HEK293 (cell line): Measurements from ENCODE around the gene CBR1.

ENCODE experiments used
- CTCF ChIA-PET: fragments of 350-600 bp; formaldehyde crosslinking; extraction: SDS; loops from one replicate; lab custom pipeline; 2021; ENCODE audit warnings: antibody characterized with exemption; lab: Yijun Ruan, JAX
- POLR2A ChIA-PET: fragments of 300-600 bp; formaldehyde crosslinking; extraction: SDS; loops from one replicate; lab custom pipeline; 2020; ENCODE audit warnings: antibody characterized with exemption, inconsistent platforms; lab: Yijun Ruan, JAX
- H3K27ac ChIP-seq: fragments of 200-500 bp; sonication (Bioruptor generic); 2 replicates; pipeline ENCODE4 v1.5.1; 2014; ENCODE audit warnings: low read depth, low read length, control low read depth, inconsistent platforms; ENCODE audit errors: extremely low read depth
- H3K36me3 ChIP-seq, 2 experiments: fragments of 200-500 bp in 1 of 2; sonication (Bioruptor generic) in 1 of 2; 1 replicate in 1 of 2; 2 replicates in 1 of 2; pipeline ENCODE4 v1.5.1; 2014 to 2017; ENCODE audit warnings: inconsistent platforms in 2 of 2, low read length in 2 of 2; ENCODE audit not compliant: control insufficient read depth in 2 of 2, insufficient read depth in 1 of 2
- H3K4me1 ChIP-seq: fragments of 200-500 bp; sonication (Bioruptor generic); 2 replicates; pipeline ENCODE4 v1.5.1; 2014; ENCODE audit warnings: mild to moderate bottlenecking, low read length, inconsistent platforms; ENCODE audit not compliant: control insufficient read depth, insufficient read depth
- H3K4me3 ChIP-seq: 2 replicates; pipeline ENCODE4 v1.5.1; 2011; ENCODE audit warnings: low read depth, mild to moderate bottlenecking, control low read depth, low read length, moderate library complexity
- H3K9me3 ChIP-seq: fragments of 200-500 bp; sonication (Bioruptor generic); 2 replicates; pipeline ENCODE4 v1.5.1; 2014; ENCODE audit warnings: low read depth, low read length, inconsistent platforms; ENCODE audit not compliant: control insufficient read depth, insufficient read depth
- FEZF1 ChIP-seq: fragments of 450-650 bp; formaldehyde crosslinking; IDR thresholded peaks from 2 replicates; pipeline ENCODE4 v1.5.1; 2016; ENCODE audit warnings: missing biosample characterization, missing genetic modification characterization
- SCRT1 ChIP-seq: fragments of 450-650 bp; formaldehyde crosslinking; IDR thresholded peaks from 2 replicates; pipeline ENCODE4 v1.5.1; 2016; ENCODE audit warnings: missing biosample characterization, missing genetic modification characterization, borderline replicate concordance
- ZFP69B ChIP-seq: fragments of 450-650 bp; formaldehyde crosslinking; IDR thresholded peaks from 2 replicates; pipeline ENCODE4 v1.5.1; 2016; ENCODE audit warnings: missing biosample characterization, missing genetic modification characterization
- ZNF174 ChIP-seq: fragments of 450-650 bp; formaldehyde crosslinking; IDR thresholded peaks from 2 replicates; pipeline ENCODE4 v1.5.0; 2017; ENCODE audit warnings: missing biosample characterization, mild to moderate bottlenecking, missing genetic modification characterization
- ZNF223 ChIP-seq: fragments of 450-650 bp; formaldehyde crosslinking; IDR thresholded peaks from 2 replicates; pipeline ENCODE4 v1.5.1; 2016; ENCODE audit warnings: missing biosample characterization, missing genetic modification characterization
- ZNF248 ChIP-seq: fragments of 450-650 bp; formaldehyde crosslinking; IDR thresholded peaks from 2 replicates; pipeline ENCODE4 v1.5.1; 2017; ENCODE audit warnings: missing biosample characterization, missing genetic modification characterization
- ZNF341 ChIP-seq: fragments of 450-650 bp; formaldehyde crosslinking; IDR thresholded peaks from 2 replicates; pipeline ENCODE4; 2016; ENCODE audit warnings: low read depth, missing biosample characterization, missing genetic modification characterization
- ZNF362 ChIP-seq: fragments of 450-650 bp; formaldehyde crosslinking; IDR thresholded peaks from 2 replicates; pipeline ENCODE4 v1.5.1; 2016; ENCODE audit warnings: missing biosample characterization, missing genetic modification characterization
- ZNF514 ChIP-seq: fragments of 450-650 bp; formaldehyde crosslinking; IDR thresholded peaks from 2 replicates; pipeline ENCODE4 v1.5.1; 2016; ENCODE audit warnings: missing biosample characterization, missing genetic modification characterization
- ZNF549 ChIP-seq: fragments of 450-650 bp; IDR thresholded peaks from 2 replicates; pipeline ENCODE4 v1.5.1; 2018; ENCODE audit warnings: missing biosample characterization, missing genetic modification characterization, mild to moderate bottlenecking, inconsistent platforms, moderate library complexity
- ZNF768 ChIP-seq: fragments of 450-650 bp; formaldehyde crosslinking; IDR thresholded peaks from 2 replicates; pipeline ENCODE4 v1.5.1; 2018; ENCODE audit warnings: missing biosample characterization, mild to moderate bottlenecking, missing genetic modification characterization
- ZSCAN23 ChIP-seq: fragments of 450-650 bp; formaldehyde crosslinking; IDR thresholded peaks from 2 replicates; pipeline ENCODE4 v1.5.1; 2016; ENCODE audit warnings: missing biosample characterization, missing genetic modification characterization
- ZSCAN4 ChIP-seq: fragments of 450-650 bp; formaldehyde crosslinking; IDR thresholded peaks from 2 replicates; pipeline ENCODE4 v1.5.1; 2017; ENCODE audit warnings: missing biosample characterization, missing genetic modification characterization
- TF ChIP-seq, protein P1 (sequence below): fragments of 450-650 bp; formaldehyde crosslinking; conservative IDR thresholded peaks from 2 replicates; pipeline ENCODE4 v1.5.1; 2016; ENCODE audit warnings: low read depth, missing biosample characterization, missing genetic modification characterization
- TF ChIP-seq, protein P2 (sequence below): fragments of 450-650 bp; formaldehyde crosslinking; conservative IDR thresholded peaks from 2 replicates; pipeline ENCODE4 v1.5.1; 2016; ENCODE audit warnings: low read depth, missing biosample characterization, missing genetic modification characterization
- TF ChIP-seq, protein P3 (sequence below): fragments of 450-650 bp; formaldehyde crosslinking; IDR thresholded peaks from 2 replicates; pipeline ENCODE4 v1.5.1; 2016; ENCODE audit warnings: missing biosample characterization, missing genetic modification characterization, borderline replicate concordance

Gene CBR1

DNA sequence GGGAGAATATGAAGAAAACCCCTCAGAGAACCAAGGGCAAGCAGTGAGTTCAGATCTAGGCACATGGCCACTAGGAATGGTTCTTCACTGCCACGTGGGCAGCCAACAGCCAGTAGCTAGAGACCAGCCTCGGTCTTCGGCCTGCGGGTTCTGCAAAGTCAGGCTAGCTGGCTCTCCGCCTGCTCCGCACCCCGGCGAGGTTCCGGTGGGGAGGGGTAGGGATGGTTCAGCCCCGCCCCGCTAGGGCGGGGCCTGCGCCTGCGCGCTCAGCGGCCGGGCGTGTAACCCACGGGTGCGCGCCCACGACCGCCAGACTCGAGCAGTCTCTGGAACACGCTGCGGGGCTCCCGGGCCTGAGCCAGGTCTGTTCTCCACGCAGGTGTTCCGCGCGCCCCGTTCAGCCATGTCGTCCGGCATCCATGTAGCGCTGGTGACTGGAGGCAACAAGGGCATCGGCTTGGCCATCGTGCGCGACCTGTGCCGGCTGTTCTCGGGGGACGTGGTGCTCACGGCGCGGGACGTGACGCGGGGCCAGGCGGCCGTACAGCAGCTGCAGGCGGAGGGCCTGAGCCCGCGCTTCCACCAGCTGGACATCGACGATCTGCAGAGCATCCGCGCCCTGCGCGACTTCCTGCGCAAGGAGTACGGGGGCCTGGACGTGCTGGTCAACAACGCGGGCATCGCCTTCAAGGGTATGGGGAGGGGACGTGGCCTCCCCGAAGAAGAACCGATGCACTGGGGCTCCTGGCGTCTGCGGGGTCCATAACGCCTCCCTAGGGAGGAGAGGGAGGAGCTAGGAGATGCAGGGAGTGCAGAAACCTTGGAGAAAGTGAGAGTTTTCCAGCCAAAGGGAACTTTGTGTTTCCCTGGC is at the start of gene CBR1:
CBR1 (plus strand) TSS at position 312 of the 871 bp plus-strand sequence; CDS start at position 404, 92 bp downstream.
- peak within 1 kb of the TSS; percentile 77 for H3K27ac ChIP-seq
- peaks cover 8 to 28% of the 10 kb centered on the region in 2 experiments; a peak in 2 of 3 replicates for H3K36me3 ChIP-seq
- no peaks in the 10 kb centered on the region for H3K4me1 ChIP-seq
- peak within 1 kb of the TSS; percentile 83 for H3K4me3 ChIP-seq
- no peaks in the 10 kb centered on the region for H3K9me3 ChIP-seq
- POLR2A ChIA-PET: interaction anchor here (0.5 to 2.6 kb wide), 18 partner anchors 8 to 1182 kb away, joined by 3 to 58 read pairs (median 4); partner anchors contain the start of genes CBR3, MORC3 and SETD4
- CTCF ChIA-PET: interaction anchor here (0.6 to 1.9 kb wide), 8 partner anchors 17 to 1711 kb away, joined by 3 to 8 read pairs (median 4); no protein-coding TSS in a partner anchor
- TF ChIP-seq, protein P1, sequence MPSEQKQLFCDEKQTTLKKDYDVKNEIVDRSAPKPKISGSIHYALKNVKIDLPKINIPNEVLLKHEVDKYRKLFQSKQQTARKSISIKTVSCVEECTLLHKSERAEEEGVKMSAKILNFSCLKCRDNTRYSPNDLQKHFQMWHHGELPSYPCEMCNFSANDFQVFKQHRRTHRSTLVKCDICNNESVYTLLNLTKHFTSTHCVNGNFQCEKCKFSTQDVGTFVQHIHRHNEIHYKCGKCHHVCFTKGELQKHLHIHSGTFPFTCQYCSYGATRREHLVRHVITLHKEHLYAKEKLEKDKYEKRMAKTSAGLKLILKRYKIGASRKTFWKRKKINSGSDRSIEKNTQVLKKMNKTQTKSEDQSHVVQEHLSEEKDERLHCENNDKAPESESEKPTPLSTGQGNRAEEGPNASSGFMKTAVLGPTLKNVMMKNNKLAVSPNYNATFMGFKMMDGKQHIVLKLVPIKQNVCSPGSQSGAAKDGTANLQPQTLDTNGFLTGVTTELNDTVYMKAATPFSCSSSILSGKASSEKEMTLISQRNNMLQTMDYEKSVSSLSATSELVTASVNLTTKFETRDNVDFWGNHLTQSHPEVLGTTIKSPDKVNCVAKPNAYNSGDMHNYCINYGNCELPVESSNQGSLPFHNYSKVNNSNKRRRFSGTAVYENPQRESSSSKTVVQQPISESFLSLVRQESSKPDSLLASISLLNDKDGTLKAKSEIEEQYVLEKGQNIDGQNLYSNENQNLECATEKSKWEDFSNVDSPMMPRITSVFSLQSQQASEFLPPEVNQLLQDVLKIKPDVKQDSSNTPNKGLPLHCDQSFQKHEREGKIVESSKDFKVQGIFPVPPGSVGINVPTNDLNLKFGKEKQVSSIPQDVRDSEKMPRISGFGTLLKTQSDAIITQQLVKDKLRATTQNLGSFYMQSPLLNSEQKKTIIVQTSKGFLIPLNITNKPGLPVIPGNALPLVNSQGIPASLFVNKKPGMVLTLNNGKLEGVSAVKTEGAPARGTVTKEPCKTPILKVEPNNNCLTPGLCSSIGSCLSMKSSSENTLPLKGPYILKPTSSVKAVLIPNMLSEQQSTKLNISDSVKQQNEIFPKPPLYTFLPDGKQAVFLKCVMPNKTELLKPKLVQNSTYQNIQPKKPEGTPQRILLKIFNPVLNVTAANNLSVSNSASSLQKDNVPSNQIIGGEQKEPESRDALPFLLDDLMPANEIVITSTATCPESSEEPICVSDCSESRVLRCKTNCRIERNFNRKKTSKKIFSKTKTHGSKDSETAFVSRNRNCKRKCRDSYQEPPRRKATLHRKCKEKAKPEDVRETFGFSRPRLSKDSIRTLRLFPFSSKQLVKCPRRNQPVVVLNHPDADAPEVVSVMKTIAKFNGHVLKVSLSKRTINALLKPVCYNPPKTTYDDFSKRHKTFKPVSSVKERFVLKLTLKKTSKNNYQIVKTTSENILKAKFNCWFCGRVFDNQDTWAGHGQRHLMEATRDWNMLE: peak; percentile 46; the same call in 1 of the 2 replicates
- TF ChIP-seq ZNF248 (tag by site-specific recombination) (no peak), ZSCAN4 (tag by site-specific recombination) (0 out of 2 replicates have a peak, but pooled peaks have one; percentile 37), FEZF1 (tag by site-specific recombination) (no peak), ZNF174 (tag by site-specific recombination) (no peak), SCRT1 (no peak), ZNF223 (no peak), ZNF341 (tag by site-specific recombination) (peak; percentile 86), ZNF514 (tag by site-specific recombination) (no peak), ZSCAN23 (peak; percentile 72), ZNF362 (no peak), ZFP69B (tag by site-specific recombination) (peak; percentile 36; the same call in 1 of the 2 replicates), ZNF549 (tag by site-specific recombination) (no peak), ZNF768 (no peak; the same call in 1 of the 2 replicates)
- TF ChIP-seq, protein P2, sequence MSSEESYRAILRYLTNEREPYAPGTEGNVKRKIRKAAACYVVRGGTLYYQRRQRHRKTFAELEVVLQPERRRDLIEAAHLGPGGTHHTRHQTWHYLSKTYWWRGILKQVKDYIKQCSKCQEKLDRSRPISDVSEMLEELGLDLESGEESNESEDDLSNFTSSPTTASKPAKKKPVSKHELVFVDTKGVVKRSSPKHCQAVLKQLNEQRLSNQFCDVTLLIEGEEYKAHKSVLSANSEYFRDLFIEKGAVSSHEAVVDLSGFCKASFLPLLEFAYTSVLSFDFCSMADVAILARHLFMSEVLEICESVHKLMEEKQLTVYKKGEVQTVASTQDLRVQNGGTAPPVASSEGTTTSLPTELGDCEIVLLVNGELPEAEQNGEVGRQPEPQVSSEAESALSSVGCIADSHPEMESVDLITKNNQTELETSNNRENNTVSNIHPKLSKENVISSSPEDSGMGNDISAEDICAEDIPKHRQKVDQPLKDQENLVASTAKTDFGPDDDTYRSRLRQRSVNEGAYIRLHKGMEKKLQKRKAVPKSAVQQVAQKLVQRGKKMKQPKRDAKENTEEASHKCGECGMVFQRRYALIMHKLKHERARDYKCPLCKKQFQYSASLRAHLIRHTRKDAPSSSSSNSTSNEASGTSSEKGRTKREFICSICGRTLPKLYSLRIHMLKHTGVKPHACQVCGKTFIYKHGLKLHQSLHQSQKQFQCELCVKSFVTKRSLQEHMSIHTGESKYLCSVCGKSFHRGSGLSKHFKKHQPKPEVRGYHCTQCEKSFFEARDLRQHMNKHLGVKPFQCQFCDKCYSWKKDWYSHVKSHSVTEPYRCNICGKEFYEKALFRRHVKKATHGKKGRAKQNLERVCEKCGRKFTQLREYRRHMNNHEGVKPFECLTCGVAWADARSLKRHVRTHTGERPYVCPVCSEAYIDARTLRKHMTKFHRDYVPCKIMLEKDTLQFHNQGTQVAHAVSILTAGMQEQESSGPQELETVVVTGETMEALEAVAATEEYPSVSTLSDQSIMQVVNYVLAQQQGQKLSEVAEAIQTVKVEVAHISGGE (tag by site-specific recombination): peak; percentile 33
- TF ChIP-seq, protein P3, sequence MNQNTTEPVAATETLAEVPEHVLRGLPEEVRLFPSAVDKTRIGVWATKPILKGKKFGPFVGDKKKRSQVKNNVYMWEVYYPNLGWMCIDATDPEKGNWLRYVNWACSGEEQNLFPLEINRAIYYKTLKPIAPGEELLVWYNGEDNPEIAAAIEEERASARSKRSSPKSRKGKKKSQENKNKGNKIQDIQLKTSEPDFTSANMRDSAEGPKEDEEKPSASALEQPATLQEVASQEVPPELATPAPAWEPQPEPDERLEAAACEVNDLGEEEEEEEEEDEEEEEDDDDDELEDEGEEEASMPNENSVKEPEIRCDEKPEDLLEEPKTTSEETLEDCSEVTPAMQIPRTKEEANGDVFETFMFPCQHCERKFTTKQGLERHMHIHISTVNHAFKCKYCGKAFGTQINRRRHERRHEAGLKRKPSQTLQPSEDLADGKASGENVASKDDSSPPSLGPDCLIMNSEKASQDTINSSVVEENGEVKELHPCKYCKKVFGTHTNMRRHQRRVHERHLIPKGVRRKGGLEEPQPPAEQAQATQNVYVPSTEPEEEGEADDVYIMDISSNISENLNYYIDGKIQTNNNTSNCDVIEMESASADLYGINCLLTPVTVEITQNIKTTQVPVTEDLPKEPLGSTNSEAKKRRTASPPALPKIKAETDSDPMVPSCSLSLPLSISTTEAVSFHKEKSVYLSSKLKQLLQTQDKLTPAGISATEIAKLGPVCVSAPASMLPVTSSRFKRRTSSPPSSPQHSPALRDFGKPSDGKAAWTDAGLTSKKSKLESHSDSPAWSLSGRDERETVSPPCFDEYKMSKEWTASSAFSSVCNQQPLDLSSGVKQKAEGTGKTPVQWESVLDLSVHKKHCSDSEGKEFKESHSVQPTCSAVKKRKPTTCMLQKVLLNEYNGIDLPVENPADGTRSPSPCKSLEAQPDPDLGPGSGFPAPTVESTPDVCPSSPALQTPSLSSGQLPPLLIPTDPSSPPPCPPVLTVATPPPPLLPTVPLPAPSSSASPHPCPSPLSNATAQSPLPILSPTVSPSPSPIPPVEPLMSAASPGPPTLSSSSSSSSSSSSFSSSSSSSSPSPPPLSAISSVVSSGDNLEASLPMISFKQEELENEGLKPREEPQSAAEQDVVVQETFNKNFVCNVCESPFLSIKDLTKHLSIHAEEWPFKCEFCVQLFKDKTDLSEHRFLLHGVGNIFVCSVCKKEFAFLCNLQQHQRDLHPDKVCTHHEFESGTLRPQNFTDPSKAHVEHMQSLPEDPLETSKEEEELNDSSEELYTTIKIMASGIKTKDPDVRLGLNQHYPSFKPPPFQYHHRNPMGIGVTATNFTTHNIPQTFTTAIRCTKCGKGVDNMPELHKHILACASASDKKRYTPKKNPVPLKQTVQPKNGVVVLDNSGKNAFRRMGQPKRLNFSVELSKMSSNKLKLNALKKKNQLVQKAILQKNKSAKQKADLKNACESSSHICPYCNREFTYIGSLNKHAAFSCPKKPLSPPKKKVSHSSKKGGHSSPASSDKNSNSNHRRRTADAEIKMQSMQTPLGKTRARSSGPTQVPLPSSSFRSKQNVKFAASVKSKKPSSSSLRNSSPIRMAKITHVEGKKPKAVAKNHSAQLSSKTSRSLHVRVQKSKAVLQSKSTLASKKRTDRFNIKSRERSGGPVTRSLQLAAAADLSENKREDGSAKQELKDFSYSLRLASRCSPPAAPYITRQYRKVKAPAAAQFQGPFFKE (tag by site-specific recombination): 0 out of 2 replicates have a peak, but pooled peaks have one; percentile 73
